GM12878 (cell line): Measurements from ENCODE around the gene BMF. TPM values are rescaled to one million over a fixed set of nuclear protein-coding genes. Genes with fewer than 3 reads are reported as not detected.

Experiments
- ATAC-seq: fragments of 200-7000 bp; cut with Tn5 transposase; 3 replicates; pipeline ENCODE4 v1.9.1; 2020; ENCODE audit warnings: mild to moderate bottlenecking, moderate library complexity
- BruUV-seq: library from RNA; stranded (reverse); fragments of 400-500 nt; replicated peaks from 2 replicates; lab custom pipeline; 2021; lab: Mats Ljungman, UMichigan
- CTCF ChIA-PET: fragments of 300-600 bp; sonication (Branson Sonifier 250); formaldehyde crosslinking; extraction: SDS; loops from one replicate; lab custom pipeline; 2021; ENCODE audit warnings: inconsistent platforms; lab: Yijun Ruan, JAX
- POLR2A ChIA-PET: fragments of 350-600 bp; formaldehyde crosslinking; extraction: SDS; loops from one replicate; lab custom pipeline; 2021; ENCODE audit warnings: inconsistent platforms; lab: Charles Lee
- RAD21 ChIA-PET: fragments of 300-600 bp; sonication (Branson Sonifier 250); formaldehyde crosslinking; loops from one replicate; lab custom pipeline; 2023; ENCODE audit warnings: antibody characterized with exemption; ENCODE audit not compliant: unreplicated experiment; lab: Charles Lee
- SMC1A ChIA-PET: fragments of 300-600 bp; sonication (Branson Sonifier 250); formaldehyde crosslinking; loops from one replicate; lab custom pipeline; 2023; ENCODE audit not compliant: unreplicated experiment, uncharacterized antibody; lab: Charles Lee
- DNase-seq: peaks from one replicate; pipeline ENCODE4 v3.0.0-alpha.2; 2011; ENCODE audit warnings: low read depth, low spot score
- FAIRE-seq: peaks from 3 replicates; lab custom pipeline; 2011; peaks lifted over from hg19 to GRCh38; lab: Jason Lieb, UNC
- H2AFZ ChIP-seq: 2 replicates; pipeline ENCODE4 v1.6.0; 2011; ENCODE audit warnings: low read depth, low read length, control low read depth; ENCODE audit not compliant: control insufficient read depth
- H3K27ac ChIP-seq: 2 replicates; pipeline ENCODE4 v1.5.1; 2011; ENCODE audit warnings: control low read depth; ENCODE audit not compliant: control insufficient read depth, insufficient read depth
- H3K27me3 ChIP-seq, 2 experiments: replicated peaks in 1 of 2; 2 replicates each; pipeline versions ENCODE4 v1.6.0 to v1.6.1; 2011; ENCODE audit warnings: low read length in 1 of 2; ENCODE audit not compliant: control insufficient read depth in 2 of 2, insufficient read depth in 2 of 2
- H3K36me3 ChIP-seq, 2 experiments: 2 replicates each; pipeline ENCODE4 v1.5.1; 2011; ENCODE audit warnings: low read length in 1 of 2; ENCODE audit not compliant: control insufficient read depth in 2 of 2, insufficient read depth in 2 of 2
- H3K4me1 ChIP-seq: 2 replicates; pipeline ENCODE4 v1.6.1; 2011; ENCODE audit warnings: mild to moderate bottlenecking, low read length, moderate library complexity, mixed read lengths; ENCODE audit not compliant: control insufficient read depth, insufficient read depth
- H3K4me2 ChIP-seq: 2 replicates; pipeline ENCODE4 v1.6.0; 2011; ENCODE audit warnings: control low read depth; ENCODE audit not compliant: control insufficient read depth, insufficient read depth
- H3K4me3 ChIP-seq: fragments of 200-600 bp; sonication (generic); 2 replicates; pipeline ENCODE4 v1.5.1; 2016
- H3K79me2 ChIP-seq: 2 replicates; pipeline ENCODE4 v1.6.0; 2011; ENCODE audit warnings: low read length; ENCODE audit not compliant: control insufficient read depth, insufficient read depth
- H3K9ac ChIP-seq: 2 replicates; pipeline ENCODE4 v1.8.0; 2011; ENCODE audit warnings: low read length, control low read depth, mixed read lengths; ENCODE audit not compliant: control insufficient read depth, insufficient read depth
- H3K9me3 ChIP-seq: replicated peaks from 3 replicates; pipeline ENCODE4 v1.5.1; 2011; ENCODE audit warnings: mild to moderate bottlenecking, low read length; ENCODE audit not compliant: control insufficient read depth, insufficient read depth
- H4K20me1 ChIP-seq: 2 replicates; pipeline ENCODE4 v1.6.0; 2011; ENCODE audit not compliant: control insufficient read depth, insufficient read depth
- FOXK2 ChIP-seq: fragments of 450-650 bp; IDR thresholded peaks from 2 replicates; pipeline ENCODE4 v1.6.1; 2017; ENCODE audit warnings: mild to moderate bottlenecking, moderate library complexity
- KDM1A ChIP-seq: fragments of 200-600 bp; sonication (generic); IDR thresholded peaks from 2 replicates; pipeline ENCODE4 v1.6.1; 2016; ENCODE audit warnings: borderline replicate concordance
- KLF5 ChIP-seq: fragments of 450-650 bp; IDR thresholded peaks from 2 replicates; pipeline ENCODE4 v1.6.1; 2014; ENCODE audit warnings: mild to moderate bottlenecking; ENCODE audit not compliant: partially characterized antibody
- NKRF ChIP-seq: fragments of 450-650 bp; conservative IDR thresholded peaks from 2 replicates; pipeline ENCODE4 v1.6.1; 2017; ENCODE audit warnings: mild to moderate bottlenecking, moderate library complexity
- PML ChIP-seq: IDR thresholded peaks from 2 replicates; pipeline ENCODE4 v1.6.1; 2012; ENCODE audit warnings: low read length, inconsistent platforms
- RB1 ChIP-seq: fragments of 450-650 bp; formaldehyde crosslinking; IDR thresholded peaks from 2 replicates; pipeline ENCODE4 v1.6.1; 2017; ENCODE audit warnings: mild to moderate bottlenecking, borderline replicate concordance
- RBBP5 ChIP-seq: fragments of 200-600 bp; sonication (generic); conservative IDR thresholded peaks from 2 replicates; pipeline ENCODE4 v1.6.1; 2016
- RFX5 ChIP-seq: IDR thresholded peaks from 2 replicates; pipeline ENCODE4 v1.6.1; 2011; ENCODE audit warnings: low read depth, low read length, improper control_type of control experiment
- SMAD5 ChIP-seq: IDR thresholded peaks from 2 replicates; pipeline ENCODE4 v1.6.1; 2016; ENCODE audit warnings: antibody characterized with exemption, low read depth
- SUPT20H ChIP-seq: IDR thresholded peaks from 2 replicates; pipeline ENCODE4 v1.6.1; 2011; ENCODE audit warnings: low read depth, mild to moderate bottlenecking, low read length, moderate library complexity, borderline replicate concordance; ENCODE audit not compliant: control insufficient read depth
- ZBTB11 ChIP-seq: fragments of 450-650 bp; formaldehyde crosslinking; IDR thresholded peaks from 2 replicates; pipeline ENCODE4 v1.5.0; 2022; ENCODE audit warnings: mild to moderate bottlenecking, missing genetic modification characterization
- ZNF384 ChIP-seq: IDR thresholded peaks from 2 replicates; pipeline ENCODE4 v1.6.1; 2012; ENCODE audit warnings: low read depth, mild to moderate bottlenecking, low read length, improper control_type of control experiment, borderline replicate concordance
- ZNF622 ChIP-seq: fragments of 450-650 bp; IDR thresholded peaks from 2 replicates; pipeline ENCODE4 v1.6.1; 2017; ENCODE audit warnings: mild to moderate bottlenecking, inconsistent platforms
- WGBS: methylation state at CpG from one replicate; pipeline ENCODE4 v1.1.6; 2016; ENCODE audit warnings: low lambda C conversion rate; ENCODE audit not compliant: insufficient replicate concordance, insufficient coverage; ENCODE audit errors: missing lambda C conversion rate; 5-methylcytosine and 5-hydroxymethylcytosine counted together
- in situ Hi-C: fragments of 300-500 bp; cut with MboI; formaldehyde crosslinking; loops from 9 replicates; pipeline ENCODE4 v1.14.3; 2018; ENCODE audit warnings: mixed read lengths
- intact Hi-C: fragments of 100-400 bp; cut with micrococcal nuclease; formaldehyde crosslinking; loops from one replicate; pipeline ENCODE4 v1.14.2; 2022; ENCODE audit not compliant: unreplicated experiment
- polyA plus RNA-seq, 11 experiments: library from polyadenylated mRNA; depleted of rRNA in 4 of 11; unstranded in 6 of 11; stranded (reverse) in 5 of 11; fragments of >200 nt; fragmentation: Nextera tagmentation in 4 of 11; fragmentation: Illumina TruSeq in 1 of 11; extraction: Ambion mirVana in 4 of 11; extraction: Trizol in 1 of 11; gene quantifications; 1 replicate in 1 of 11; 2 replicates in 10 of 11; pipeline versions ENCODE4 v1.2.1 to v1.2.3, GENCODE V29; 2011 to 2016; ENCODE audit warnings: inconsistent platforms in 2 of 11, missing spikeins in 2 of 11, low read depth in 1 of 11
- total RNA-seq, 4 experiments: library from RNA; depleted of rRNA in 3 of 4; stranded (reverse); fragments of >200 nt in 3 of 4; fragmentation: Illumina TruSeq in 1 of 4; extraction: Trizol in 1 of 4; gene quantifications; 2 replicates each; pipeline versions ENCODE4 v1.2.1 to v1.2.3, GENCODE V29; 2013 to 2021

BMF gene
- total and polyA plus RNA-seq, 10 of the 15 experiments (the other 5 are each of a cell fraction or from before 2014, with no cell fraction given) = 0.82 to 34.9 (median 16.9) TPM

- Histone ChIP-seq H3K27me3 (no peaks in the 10 kb centered on the region), H3K36me3 (no peaks in the 10 kb centered on the region), H3K9ac (no peak overlapping the region), H3K4me1 (no peaks in the 10 kb centered on the region), H3K27ac (no peak overlapping the region), H3K4me3 (no peak overlapping the region), H4K20me1 (no peaks in the 10 kb centered on the region), H3K79me2 (no peaks in the 10 kb centered on the region), H3K4me2 (no peak overlapping the region), H2AFZ (no peak overlapping the region), H3K9me3 (no peaks in the 10 kb centered on the region)
- intact Hi-C loops = no loop called here
- ATAC-seq (no peak), FAIRE-seq (no peak), DNase-seq (no peak)
- ChIA-PET RAD21 (no interaction called here), POLR2A (no interaction called here), SMC1A (no interaction called here), CTCF (no interaction called here)
- in situ Hi-C loops = no loop called here
- TF ChIP-seq ZNF622 (no peak), FOXK2 (no peak), ZBTB11 (CRISPR knock-in tag) (no peak), RFX5 (no peak), PML (no peak), NKRF (no peak), ZNF384 (no peak), SUPT20H (no peak), KLF5 (no peak), KDM1A (no peak), RB1 (no peak), SMAD5 (no peak), RBBP5 (no peak)
- BruUV-seq = no TSS peak
- WGBS = 67% methylated on average over 19 of the region's 19 CpGs
Measured at GRCh38 chr15:40130799-40131502, 22.3 kb upstream of the BMF start.
